Measurements from ENCODE around the gene SLC25A29.
"Not testable (repeated sequence)": the region's sequence is repeated elsewhere in the genome, so short reads cannot be mapped to it uniquely, and the experiment has no call there.

- TF ChIP-seq CTCF, POLR2A (IDR thresholded peaks at IDR 0.05): not testable (repeated sequence)
These were observed 2.2 kb upstream of the SLC25A29 start for GRCh38 chr14:100308427-100308792.
